Measurements from ENCODE around the gene MAP3K8.
"Not testable (repeated sequence)": the region's sequence is repeated elsewhere in the genome, so short reads cannot be mapped to it uniquely, and the experiment has no call there.

MAP3K8 gene

GRCh38 chr10:30423655-30424275 lies 10.2 kb upstream of the MAP3K8 start:
- not testable (repeated sequence) for DNase-seq

- no peak for DNase-seq
These were observed 8.5 kb upstream of the MAP3K8 start for GRCh38 chr10:30425336-30426075.

- no peak for DNase-seq
These were observed 3.3 kb upstream of the MAP3K8 start for GRCh38 chr10:30430544-30431298.

GRCh38 chr10:30431435-30431911 lies 2.5 kb upstream of the MAP3K8 start:
- DNase-seq = no peak

- DNase-seq = peak; percentile 55
These were observed 1.2 kb upstream of the MAP3K8 start for GRCh38 chr10:30432622-30433305.

- DNase-seq = no peak
These were observed 666 bp upstream of the MAP3K8 start for GRCh38 chr10:30433306-30433729.

GRCh38 chr10:30434273-30435072 lies 489 bp downstream of the MAP3K8 start:
- DNase-seq = peak; percentile 72

GRCh38 chr10:30435073-30435422 lies 1.1 kb downstream of the MAP3K8 start:
- no peak for DNase-seq

GRCh38 chr10:30435499-30436167 lies 1.6 kb downstream of the MAP3K8 start:
- DNase-seq = not testable (repeated sequence)

- DNase-seq = no peak
These were observed 2.2 kb downstream of the MAP3K8 start for GRCh38 chr10:30436191-30436611.

GRCh38 chr10:30436671-30437030 lies 2.7 kb downstream of the MAP3K8 start:
- DNase-seq = no peak

GRCh38 chr10:30437031-30437841 lies 3.3 kb downstream of the MAP3K8 start:
- peak; percentile 65 for DNase-seq

- no peak for DNase-seq
These were observed 4.3 kb downstream of the MAP3K8 start for GRCh38 chr10:30438021-30438850.

GRCh38 chr10:30439931-30440330 lies 5.9 kb downstream of the MAP3K8 start:
- no peak for DNase-seq

GRCh38 chr10:30442019-30442606 lies 8.1 kb downstream of the MAP3K8 start:
- DNase-seq = no peak

- DNase-seq = no peak
These were observed 9.1 kb downstream of the MAP3K8 start for GRCh38 chr10:30443049-30443448.

GRCh38 chr10:30445711-30446110 lies 11.7 kb downstream of the MAP3K8 start:
- no peak for DNase-seq

- DNase-seq = no peak
These were observed 13.3 kb downstream of the MAP3K8 start for GRCh38 chr10:30447125-30447799.

- DNase-seq = no peak
These were observed 14.1 kb downstream of the MAP3K8 start for GRCh38 chr10:30448092-30448491.
